Hematopoietic multipotent progenitor cell treated with erythropoietin and hydrocortisone succinate and interleukin-3 and kit ligand, for 17 days (in vitro differentiated cells): Measurements from ENCODE around the gene SUPV3L1.
"Not testable (repeated sequence)": the region's sequence is repeated elsewhere in the genome, so short reads cannot be mapped to it uniquely, and the experiment has no call there.

Experiments
- DNase-seq: peaks from one replicate; pipeline ENCODE4 v3.0.0-alpha.2; 2015; ENCODE audit warnings: low spot score

The SUPV3L1 gene

DNA sequence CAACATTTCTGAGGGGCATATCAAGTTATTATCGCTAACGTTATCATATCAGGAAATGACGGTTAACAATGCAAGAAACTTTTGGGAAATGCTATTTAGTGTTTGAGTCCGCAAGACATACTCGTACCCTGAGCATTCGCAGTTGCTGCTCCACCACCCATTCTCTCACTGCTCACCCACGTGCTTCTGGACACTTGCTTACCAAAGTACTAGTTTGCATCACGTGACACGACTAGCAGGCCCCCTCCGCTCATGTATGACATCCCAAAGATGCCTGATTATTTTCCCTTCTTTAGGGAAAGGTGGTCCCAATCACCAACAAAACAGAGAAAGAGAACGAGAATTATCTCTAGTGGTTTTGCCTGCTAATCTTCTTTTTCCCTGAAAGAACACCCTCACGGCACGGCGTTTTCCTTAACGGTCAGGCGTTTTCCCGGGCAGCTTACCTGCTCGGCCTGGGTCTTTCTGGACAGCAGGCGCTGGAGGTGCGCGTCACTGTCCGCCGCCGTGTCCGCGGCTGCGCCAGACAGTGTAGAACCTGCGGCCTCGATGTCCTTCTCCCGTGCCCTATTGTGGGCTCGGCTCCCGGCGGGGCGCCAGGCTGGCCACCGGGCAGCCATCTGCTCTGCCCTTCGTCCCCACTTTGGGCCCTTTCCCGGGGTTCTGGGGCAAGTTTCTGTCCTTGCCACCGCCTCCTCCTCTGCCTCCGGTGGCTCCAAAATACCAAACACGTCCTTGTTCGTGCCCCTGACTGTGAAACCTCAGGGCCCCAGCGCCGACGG, at the start of gene SUPV3L1:
TSS of gene SUPV3L1 (plus strand) at position 492 of the 782 bp plus-strand sequence. CDS start at position 550, 58 bp downstream.
- peak; percentile 97 for DNase-seq

DNA sequence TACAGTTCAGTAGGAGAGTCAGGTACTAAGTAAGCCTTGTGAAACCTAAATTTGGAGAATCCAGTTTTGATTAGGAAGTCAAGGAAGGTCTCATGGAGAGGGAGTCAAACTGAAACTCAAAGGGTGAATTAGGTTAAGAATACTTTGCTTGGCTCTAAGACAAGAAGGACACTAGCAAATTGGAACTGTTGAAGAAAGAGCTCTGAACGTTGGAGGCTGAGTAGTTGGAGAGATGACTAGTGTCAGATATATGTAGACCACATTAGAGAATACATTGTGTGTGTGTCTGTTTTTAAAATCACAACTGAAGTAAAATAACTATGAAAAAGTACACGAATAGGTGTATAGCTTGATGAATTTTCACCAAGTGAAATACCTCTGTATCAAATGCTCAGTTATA, 49.8 kb upstream of the SUPV3L1 start:
- DNase-seq: no peak

DNA sequence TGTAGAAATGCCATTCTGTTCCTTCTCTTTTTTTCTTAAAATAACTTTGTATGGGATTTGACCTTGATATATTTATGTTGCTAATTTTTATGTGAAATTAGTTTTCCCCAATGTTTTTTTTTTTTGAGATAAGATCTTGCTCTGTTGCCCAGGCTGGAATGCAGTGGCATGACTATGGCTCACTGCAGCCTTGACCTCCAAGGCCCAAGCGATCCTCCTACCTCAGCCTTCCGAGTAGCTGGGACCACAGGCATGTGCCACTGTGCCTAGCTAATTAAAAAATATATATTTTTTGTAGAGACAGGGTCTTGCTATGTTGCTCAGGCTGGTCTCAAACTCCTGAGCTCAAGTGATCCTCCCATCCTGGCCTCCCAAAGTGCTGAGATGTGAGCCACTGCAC, 40.1 kb upstream of the SUPV3L1 start:
- no peak for DNase-seq

DNA sequence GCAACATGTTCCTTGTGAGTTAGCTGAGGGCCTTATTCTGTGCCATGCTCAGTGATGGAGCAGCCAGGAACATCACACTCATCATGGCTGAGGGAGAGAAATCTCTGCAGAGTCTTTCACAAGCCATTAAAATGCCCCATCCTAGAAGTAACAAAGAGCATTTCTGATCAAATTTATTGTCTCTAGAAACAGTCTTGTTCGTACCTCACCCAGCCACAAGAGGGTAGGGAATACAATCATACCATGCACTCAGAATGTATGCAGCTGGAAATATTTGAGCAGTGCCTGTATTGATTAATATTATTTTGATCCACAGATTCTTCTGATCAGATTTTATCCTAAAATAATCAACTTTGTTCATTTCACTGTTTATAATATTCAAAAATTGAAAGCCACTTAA, 38.7 kb upstream of the SUPV3L1 start:
- no peak for DNase-seq

DNA sequence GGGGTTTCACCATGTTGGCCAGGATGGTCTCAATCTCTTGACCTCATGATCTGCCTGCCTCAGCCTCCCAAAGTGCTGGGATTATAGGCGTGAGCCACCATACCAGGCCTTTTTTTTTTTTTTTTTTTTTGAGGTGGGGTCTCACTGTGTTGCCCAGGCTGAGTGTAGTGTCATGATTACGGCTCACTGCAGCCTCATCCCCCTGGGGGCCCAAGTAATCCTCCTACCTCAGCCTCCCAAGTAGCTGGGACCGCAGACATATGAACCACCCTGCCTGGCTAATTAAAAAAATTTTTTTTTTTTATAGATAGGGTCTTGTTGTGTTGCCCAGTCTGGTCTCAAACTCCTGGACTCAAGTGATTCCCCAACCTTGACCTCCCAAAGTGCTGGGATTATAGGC, 38.0 kb upstream of the SUPV3L1 start:
- DNase-seq: not testable (repeated sequence)

DNA sequence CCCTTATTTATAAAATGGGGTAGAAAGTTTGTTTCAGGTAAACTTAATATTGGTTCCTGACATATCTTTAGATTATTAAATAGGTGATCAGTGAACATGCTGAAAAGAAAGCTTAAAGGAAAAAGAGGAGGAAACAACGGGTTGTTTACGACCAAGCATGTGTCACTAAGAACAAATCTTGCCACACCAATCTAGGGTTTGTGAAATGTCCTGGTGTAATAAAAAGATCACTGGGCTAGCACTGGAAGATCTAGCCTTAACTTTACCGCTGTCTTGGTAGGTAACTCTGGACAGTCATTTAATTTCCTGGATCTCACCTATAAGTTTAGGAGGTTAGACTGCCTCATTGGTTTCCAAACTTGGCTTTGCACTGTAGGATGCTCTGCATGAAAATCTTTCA, 37.1 kb upstream of the SUPV3L1 start:
- no peak for DNase-seq

DNA sequence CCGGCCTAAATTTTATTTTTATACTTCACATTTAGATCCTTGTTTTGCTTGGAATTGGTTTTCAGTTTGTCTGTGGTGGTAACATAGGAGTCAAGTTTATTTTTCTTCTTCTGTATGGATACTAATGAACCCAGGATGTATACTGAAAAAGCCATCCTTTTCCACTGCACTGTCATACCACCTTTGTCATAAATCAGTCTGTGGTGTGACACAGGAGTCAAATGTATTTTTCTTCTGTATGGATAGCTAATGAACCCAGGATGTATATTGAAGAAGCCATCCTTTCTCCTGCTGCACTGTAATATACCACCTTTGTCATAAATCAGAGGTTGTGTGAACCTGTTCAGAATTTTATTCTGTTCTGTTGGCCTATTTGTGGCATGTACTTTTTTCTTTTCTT, 34.7 kb upstream of the SUPV3L1 start:
- no peak for DNase-seq

DNA sequence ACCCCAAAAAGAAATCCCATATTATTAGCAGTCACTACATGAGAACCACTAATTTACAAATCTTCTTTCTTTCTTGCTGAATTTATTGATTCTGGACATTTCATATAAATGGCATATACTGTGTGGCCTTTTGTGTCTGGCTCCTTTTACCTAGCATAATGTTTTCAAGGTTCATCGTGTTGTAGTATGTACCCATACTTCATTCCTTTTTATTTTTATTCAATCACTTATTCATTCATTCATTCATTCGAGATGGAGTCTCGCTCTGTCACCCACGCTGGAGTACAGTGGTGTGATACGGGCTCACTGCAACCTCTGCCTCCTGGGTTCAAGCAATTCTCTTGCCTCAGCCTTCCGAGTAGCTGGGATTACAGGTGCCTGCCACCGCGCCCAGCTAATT, 34.2 kb upstream of the SUPV3L1 start:
- no peak for DNase-seq

DNA sequence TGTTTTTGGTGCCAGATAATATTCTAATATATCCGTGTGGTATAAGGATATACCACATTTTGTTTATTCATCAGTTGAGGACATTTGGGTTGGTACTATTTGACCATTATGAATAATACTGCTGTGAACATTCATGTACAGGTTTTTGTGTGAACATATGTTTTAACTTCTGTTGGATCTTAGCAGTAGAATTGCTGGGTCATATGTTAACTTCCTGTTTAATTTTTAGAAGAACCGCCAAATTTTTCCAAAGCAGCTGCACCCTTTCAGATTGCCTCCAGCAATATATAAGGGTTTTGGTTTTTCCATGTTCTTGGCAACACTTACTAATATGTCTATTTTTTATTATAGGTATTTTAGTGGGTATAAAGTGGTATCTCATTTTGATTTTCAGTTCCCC, 33.3 kb upstream of the SUPV3L1 start:
- DNase-seq: no peak

DNA sequence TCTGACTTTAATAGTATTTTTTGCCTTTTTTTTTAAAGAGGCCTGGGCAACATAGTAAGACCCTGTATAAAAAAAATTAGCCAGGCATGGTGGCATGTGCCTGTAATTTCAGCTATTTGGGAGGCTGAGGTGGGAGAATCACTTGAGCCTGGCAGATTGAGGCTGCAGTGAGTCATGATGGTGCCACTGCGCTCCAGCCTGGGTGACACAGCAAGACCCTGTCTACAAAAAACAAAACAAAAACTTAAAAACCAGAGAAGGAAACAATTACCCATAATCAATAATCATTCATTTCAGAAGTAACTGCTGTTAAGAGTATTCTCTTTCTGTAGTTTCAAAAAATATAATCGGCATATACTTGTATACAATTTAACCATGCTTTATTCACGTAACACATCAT, 28.1 kb upstream of the SUPV3L1 start:
- DNase-seq: peak; percentile 43

DNA sequence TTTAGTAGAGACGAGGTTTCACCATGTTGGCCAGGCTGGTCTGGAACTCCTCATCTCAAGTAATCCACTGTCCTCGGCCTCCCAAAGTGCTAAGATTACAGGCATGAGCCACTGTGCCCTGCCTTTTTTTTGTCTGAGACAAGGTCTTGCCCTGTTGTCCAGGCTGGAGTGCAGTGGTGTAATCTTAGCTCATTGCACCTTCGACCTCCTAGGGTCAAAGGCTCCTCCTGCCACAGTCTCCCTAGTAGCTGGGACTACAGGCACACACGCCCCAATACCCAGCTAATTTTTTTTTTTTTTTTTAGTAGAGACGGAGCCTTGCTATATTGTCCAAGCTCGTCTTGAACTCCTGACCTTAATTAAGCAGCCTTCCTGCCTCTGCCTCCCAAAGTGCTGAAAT, 26.8 kb upstream of the SUPV3L1 start:
- no peak for DNase-seq

DNA sequence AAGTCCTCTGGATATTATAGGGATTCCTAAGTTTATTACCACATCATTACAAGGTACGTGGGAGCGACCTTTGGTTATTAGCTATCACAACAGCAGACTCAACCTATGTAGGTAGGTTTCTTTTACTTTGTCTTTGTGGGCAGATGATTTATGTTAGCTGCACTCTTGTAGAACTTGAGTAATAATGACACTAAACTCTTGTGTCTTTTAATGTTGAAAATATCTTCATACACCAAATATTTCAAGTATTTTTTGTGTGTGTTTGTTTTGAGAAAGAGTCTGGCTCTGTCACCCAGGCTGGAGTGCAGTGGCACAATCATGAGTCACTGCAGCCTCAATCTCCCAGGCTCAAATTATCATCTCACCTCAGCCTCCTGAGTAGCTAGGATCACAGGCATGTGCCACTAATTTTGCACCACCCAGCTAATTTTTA, 19.2 kb upstream of the SUPV3L1 start:
- DNase-seq: peak; percentile 51

DNA sequence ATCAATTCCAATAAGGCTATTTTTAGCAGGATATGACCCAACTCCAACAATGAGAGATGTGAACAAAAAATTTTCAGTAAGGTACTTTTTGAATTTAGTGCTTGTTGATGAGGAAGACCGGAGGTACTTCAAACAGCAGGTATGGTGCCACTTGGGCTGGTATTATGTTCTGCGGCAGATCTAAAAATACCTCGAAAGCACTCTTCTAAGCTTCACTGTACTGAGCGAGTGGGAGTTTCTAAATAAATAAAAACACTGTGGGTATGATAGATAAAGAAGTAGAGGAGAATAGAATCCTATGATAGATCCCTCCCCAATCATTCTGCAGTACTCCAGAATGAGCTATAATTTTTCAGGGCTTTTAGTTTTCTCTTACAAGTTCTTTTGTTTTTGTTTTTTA, 11.5 kb upstream of the SUPV3L1 start:
- no peak for DNase-seq

DNA sequence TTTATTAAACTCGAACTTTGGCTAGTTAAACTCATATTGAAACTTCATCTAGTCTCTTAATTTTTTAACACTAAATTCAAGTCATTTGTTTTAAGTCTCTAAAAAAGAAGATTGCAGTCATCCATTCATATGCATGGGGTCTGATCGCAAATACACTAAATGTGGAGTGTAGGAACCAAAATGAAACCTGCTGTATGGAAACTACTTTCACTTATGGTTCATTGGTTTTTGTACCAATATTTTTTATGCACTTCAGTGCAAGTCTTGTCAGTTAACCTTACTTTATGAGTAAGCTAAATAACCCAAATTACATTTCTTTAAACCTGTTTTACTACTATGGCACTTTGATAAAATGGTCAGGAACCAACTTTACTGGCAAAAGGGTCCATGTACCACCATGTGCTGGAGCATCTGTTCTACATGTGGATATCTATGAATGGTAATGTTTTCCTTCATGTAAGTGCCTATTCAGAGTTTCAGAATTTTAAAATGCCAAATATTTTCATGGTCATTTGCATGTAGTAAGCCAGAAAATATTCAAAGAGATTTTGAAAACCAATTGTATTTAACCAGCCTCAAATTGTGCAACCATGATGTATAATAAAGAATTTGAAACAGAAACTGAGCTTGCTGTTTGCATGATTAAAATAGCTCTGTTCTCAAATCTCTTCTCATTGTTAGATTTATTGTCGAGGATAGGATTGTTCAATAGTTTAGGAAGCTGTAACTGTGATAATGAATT, 7.6 kb upstream of the SUPV3L1 start:
- no peak for DNase-seq

DNA sequence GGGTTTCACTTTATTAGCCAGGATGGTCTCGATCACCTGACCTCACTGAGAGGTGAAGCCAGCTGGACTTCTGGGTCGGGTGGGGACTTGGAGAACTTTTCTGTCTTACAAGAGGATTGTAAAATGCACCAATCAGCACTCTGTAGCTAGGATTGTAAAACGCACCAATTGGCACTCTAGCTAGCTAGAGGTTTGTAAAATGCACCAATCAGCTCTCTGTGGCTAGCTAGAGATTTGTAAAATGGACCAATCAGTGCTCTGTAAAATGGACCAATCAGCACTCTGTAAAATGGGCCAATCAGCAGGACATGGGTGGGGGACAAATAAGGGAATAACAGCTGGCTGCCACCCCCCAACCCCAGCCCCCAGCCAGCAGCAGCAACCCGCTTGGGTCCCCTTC, 4.7 kb upstream of the SUPV3L1 start:
- not testable (repeated sequence) for DNase-seq

DNA sequence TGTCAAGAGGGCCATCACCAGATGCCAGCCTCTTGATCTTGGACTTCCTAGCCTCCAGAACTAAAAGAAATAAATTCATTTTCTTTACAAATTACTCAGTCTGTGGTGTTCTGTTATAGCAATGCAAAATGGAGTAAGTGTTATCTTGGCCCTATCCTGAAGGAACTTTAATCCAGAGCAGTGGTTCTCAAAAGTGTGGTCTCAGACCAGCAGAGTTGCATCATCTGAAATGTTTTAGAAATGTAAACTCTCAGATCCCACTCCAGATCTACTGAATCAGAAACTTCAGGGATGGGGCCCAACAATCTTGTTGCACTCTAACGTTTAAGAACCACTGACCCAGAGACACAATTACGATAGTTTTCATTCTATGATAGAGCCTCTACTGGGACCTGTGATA, 3.2 kb upstream of the SUPV3L1 start:
- no peak for DNase-seq

DNA sequence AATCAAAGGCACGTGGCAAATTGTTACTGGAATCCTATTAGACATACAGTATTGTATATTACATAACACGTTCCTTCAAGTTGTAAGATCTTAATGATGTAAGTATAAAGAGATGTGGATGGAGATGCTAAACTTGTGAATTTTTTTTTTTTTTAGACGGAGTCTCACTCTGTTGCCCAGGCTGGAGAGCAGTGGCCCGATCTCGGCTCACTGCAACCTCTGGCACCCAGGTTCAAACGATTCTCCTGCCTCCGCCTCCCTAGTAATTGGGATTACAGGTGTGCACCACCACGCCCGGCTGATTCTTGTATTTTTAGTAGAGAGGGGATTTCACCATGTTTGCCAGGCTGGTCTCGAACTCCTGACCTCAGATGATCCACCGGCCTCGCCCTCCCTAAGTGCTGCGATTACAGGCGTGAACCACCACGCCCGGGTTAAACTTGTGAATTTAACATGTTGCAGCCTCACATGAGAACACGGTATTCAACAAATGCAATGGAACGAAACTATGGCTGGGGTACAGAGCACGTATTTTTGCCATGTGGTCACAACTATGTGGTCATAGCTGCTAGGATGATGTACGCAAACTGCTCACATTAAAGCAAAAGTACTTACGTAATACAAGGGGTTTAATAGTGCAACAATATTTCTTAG, 818 bp upstream of the SUPV3L1 start:
- no peak for DNase-seq

DNA sequence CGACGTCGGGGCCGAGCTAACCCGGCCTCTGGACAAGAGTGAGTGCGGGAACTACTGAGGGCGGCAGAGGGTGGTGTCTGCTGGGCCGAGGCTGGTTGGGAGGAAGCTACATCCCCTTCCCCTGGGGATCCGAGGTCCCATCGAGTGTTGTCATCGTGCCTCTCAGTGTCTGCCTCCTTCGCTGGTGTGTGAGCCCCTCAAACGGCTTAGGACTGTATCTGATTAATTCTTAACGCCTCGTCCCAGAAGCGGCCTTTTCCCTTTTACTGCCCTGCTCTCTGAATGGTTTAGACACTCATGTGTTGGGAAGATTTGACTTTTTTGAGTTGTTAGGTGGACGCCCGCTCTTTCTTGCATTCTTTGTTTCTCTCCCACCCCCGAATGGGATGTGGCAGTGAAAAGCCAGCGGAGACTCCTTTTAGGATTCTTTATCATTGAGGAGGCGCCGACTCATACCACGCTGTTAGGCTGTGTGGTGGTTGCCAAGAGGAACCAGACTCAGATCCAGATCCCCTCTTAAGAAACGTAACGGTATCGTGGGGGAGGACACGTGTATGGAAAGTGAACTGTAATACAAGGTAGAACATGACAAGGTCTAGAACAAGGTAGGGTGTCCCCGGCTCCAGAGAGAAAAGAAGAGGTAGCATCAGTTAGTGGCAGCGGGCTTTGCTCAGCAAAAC, 631 bp downstream of the SUPV3L1 start:
- DNase-seq: peak; percentile 36

DNA sequence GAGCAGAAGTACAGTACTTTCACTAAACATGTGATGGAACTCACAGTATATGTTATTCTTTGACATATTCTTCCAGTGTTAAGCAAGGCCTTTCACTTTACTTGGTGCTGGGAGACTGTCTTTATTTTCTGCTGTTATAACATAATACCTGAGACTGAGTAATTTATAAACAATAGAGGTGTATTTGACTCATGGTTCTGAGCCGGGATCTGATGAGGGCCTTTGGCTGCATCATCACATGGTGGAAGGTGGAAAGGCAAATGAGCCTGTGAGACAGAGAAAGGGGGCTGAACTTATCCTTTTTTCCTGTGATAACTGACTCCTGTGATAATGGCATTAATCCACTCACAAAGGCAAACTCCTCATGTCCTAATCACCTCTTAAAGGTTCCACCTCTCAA, 1.4 kb downstream of the SUPV3L1 start:
- DNase-seq: no peak

DNA sequence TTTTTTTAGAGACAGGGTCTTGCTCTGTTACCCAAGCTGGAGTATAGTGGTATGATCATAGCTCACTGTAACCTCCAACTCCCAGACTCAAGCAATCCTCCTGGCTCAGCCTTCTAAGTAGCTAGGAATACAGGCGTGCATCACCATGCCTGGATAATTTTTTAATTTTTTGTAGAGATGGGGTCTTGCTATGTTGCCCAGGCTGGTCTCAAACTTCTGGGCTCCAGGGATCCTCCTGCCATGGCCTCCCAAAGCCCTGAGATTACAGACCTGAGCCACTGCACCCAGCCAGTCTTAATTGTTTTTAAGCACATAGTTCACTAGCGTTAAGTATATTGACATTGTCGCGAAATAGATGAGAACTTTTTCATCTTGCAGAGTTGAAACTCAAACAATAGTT, 2.0 kb downstream of the SUPV3L1 start:
- DNase-seq: no peak

DNA sequence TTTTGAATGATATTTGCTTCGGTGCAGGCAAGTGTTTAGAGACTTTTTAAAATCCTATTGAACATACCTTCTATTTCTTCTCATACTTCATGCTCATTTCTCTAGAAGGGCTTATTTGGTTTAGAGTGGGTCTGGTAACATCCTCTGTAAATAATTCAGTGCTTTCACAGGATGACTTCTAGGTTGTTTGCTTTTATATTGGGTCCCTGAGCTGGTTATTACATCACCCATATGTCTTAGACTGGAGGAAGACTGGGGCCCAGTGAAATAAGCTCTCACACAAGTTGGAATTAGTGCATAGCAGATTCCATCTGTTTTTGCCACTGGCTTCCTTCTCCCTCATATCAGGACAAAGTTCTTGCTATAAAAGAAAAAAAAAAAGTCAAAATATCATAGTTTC, 6.5 kb downstream of the SUPV3L1 start:
- no peak for DNase-seq

DNA sequence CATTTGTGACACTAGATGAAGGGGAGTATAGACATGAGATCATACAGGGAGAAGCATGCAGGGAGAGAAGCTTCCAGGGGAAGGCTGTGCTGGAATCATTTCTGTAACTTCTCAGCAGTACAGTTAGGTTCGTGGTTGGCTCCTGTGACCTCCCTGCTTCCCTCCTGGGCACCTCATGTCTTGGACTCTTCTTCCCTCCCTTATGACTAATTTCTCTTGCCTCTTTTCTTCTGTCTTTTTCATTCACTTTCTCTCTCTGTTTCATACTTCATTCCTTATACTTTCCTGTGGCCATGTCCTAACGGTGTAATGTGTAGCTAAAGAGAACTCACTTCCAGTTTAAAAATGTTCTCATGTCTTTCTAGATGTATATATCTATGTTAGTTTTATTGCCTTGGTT, 21.0 kb downstream of the SUPV3L1 start:
- no peak for DNase-seq

DNA sequence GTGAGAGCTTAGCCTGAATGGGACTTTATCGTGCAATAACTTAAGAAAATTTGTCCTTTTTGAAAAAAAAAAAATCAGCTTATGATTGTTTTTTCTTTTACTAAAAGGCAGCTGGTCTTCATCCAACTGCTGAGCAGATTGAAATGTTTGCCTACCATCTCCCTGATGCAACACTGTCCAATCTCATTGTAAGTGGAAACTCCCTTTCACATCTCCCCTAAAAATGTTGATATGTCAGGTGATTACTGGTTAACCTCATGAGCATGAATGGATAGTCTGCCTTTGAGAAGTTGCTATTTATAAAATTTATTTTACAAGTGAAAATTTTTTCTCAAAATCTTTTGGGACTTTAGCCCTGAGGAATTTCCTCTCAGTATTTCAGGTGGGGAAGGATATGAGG, 22.3 kb downstream of the SUPV3L1 start:
- no peak for DNase-seq
